Brain microvascular endothelial cell (primary cell): ENCODE data around the gene CDK5RAP3.
A peak's percentile ranks its signal among the peaks of the same experiment; 100 is the strongest.
"Not testable (repeated sequence)": the region's sequence is repeated elsewhere in the genome, so short reads cannot be mapped to it uniquely, and the experiment has no call there.

Experiments
- DNase-seq: peaks from one replicate; pipeline ENCODE4 v3.0.0-alpha.2; 2020
- H3K27ac ChIP-seq: fragments of 250-450 bp; sonication (Bioruptor Pico); 2 replicates; pipeline ENCODE4 v1.5.1; 2020; ENCODE audit warnings: mild to moderate bottlenecking, moderate library complexity
- H3K27me3 ChIP-seq: fragments of 250-450 bp; sonication (Bioruptor Pico); replicated peaks from 2 replicates; pipeline ENCODE4 v1.5.1; 2020; ENCODE audit warnings: mild to moderate bottlenecking
- H3K36me3 ChIP-seq: fragments of 250-450 bp; sonication (Bioruptor Pico); replicated peaks from 2 replicates; pipeline ENCODE4 v1.5.1; 2020; ENCODE audit warnings: mild to moderate bottlenecking
- H3K4me3 ChIP-seq: 2 replicates; pipeline ENCODE4 v1.5.1; 2011; ENCODE audit warnings: low read depth, mild to moderate bottlenecking, control low read depth, low read length, moderate library complexity
- CTCF ChIP-seq: IDR thresholded peaks from 2 replicates; pipeline ENCODE4 v1.5.1; 2011; ENCODE audit warnings: low read depth, mild to moderate bottlenecking, moderate library complexity, low read length, control low read depth, inconsistent platforms; ENCODE audit errors: missing control alignments
- in situ Hi-C: cut with HindIII; loops from 2 replicates; pipeline ENCODE4 v1.10.0; 2017; ENCODE audit warnings: low sequenced_read_pairs, low pct_ligation_motif_present

CDK5RAP3 gene

GRCh38 chr17:48013876-48014594 lies 43.1 kb downstream of the CDK5RAP3 start:
- no peak for DNase-seq
- Histone ChIP-seq H3K36me3 (no peaks in the 10 kb centered on the region), H3K27me3 (no peaks in the 10 kb centered on the region), H3K27ac (no peak overlapping the region), H3K4me3 (no peak overlapping the region)
- in situ Hi-C loops, result no loop called here
- no peak for TF ChIP-seq CTCF

- Histone ChIP-seq H3K27me3 (peaks cover 2% of the 10 kb centered on the region), H3K4me3 (no peak overlapping the region), H3K27ac (no peak overlapping the region), H3K36me3 (no peaks in the 10 kb centered on the region)
- DNase-seq, result no peak
- in situ Hi-C loops, result no loop called here
- no peak for TF ChIP-seq CTCF
These were observed 43.7 kb downstream of the CDK5RAP3 start for GRCh38 chr17:48014595-48015111.

GRCh38 chr17:48016112-48016511 lies 45.2 kb downstream of the CDK5RAP3 start:
- Histone ChIP-seq H3K27me3 (peaks cover 2% of the 10 kb centered on the region), H3K4me3 (no peak overlapping the region), H3K36me3 (no peaks in the 10 kb centered on the region), H3K27ac (no peak overlapping the region)
- TF ChIP-seq CTCF, result no peak
- peak; percentile 38 for DNase-seq
- in situ Hi-C loops, result no loop called here

- H3K4me3 ChIP-seq, H3K27ac ChIP-seq, DNase-seq, in situ Hi-C loops, H3K27me3 ChIP-seq, H3K36me3 ChIP-seq: not testable (repeated sequence)
These were observed 46.9 kb downstream of the CDK5RAP3 start for GRCh38 chr17:48017817-48018158.

- TF ChIP-seq CTCF, result no peak
- H3K27me3 ChIP-seq, result peaks cover 2% of the 10 kb centered on the region
- no peaks in the 10 kb centered on the region for H3K36me3 ChIP-seq
- in situ Hi-C loops, result no loop called here
- no peak overlapping the region for H3K27ac ChIP-seq
- DNase-seq, result no peak
- H3K4me3 ChIP-seq, result no peak overlapping the region
These were observed 51.0 kb downstream of the CDK5RAP3 start for GRCh38 chr17:48021934-48022333.

GRCh38 chr17:48022901-48023300 lies 52.0 kb downstream of the CDK5RAP3 start:
- TF ChIP-seq CTCF, result no peak
- no peak for DNase-seq
- Histone ChIP-seq H3K36me3 (no peaks in the 10 kb centered on the region), H3K27me3 (peaks cover 2% of the 10 kb centered on the region), H3K27ac (no peak overlapping the region), H3K4me3 (no peak overlapping the region)
- in situ Hi-C loops, result no loop called here
